ENCODE measurements around the gene OSBPL7. TPM values are rescaled to one million over a fixed set of nuclear protein-coding genes. Genes with fewer than 3 reads are reported as not detected.
A peak's percentile ranks its signal among the peaks of the same experiment; 100 is the strongest.

The OSBPL7 gene
- polyA plus RNA-seq, 3 donors, result 1.6 to 17.3 (median 1.6) TPM

DNA sequence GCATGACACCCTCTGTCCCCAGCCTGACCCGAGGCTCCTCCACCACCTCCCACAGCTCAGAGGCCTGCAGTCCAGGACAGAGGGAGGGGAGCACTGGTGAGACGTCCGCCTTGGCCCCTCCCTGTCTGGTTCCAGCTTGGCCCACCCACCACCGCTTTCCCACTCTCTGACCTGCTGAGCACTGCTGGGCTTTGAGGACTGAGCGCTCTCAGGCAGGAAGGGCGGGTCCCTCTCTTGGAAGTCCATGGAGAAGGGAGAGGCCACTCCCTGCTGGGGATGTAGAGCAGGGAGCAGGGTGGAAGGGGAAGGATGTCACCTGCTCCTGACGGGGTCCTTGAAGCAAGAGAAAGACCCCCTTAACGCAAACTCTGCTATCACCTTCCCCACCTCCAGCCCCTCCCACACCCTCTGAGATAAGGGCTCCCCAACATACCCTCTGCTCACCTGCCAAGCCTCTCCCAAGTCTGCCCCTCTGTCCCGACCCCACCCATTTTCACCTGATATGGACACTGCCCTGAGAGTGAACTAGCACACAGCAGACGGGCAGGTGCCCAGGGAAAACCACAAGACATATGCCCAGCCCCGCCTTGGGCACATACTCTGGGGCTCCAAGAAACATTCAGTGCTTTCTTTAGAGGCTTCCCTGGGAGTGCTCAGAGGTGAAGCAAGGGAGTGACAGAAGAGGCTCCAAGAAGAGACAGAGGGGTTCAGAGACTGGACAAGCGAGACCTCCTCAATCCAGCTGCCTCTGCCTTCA is 1.4 kb downstream of the OSBPL7 start:
- Histone ChIP-seq H3K4me2 (replicated peaks; ENCODE audit: extremely low read depth, low read length, poor library complexity, severe bottlenecking) (peak overlapping the region; percentile 80), H2AFZ (ENCODE audit: insufficient read depth, low read depth, low read length, poor library complexity, severe bottlenecking) (peak overlapping the region; percentile 87), H3K4me1 (ENCODE audit: control insufficient read depth in 1 of 2, insufficient read depth in 2 of 2, low read length in 2 of 2) (peaks cover 22 to 25% of the 10 kb centered on the region in 2 donors), H3K79me2 (ENCODE audit: insufficient read depth, low read length) (peaks cover 8% of the 10 kb centered on the region), H3K27ac (ENCODE audit: low read depth in 1 of 2, low read length in 2 of 2) (peak overlapping the region in 1 of 2 donors; percentile 42), H3K9me3 (replicated peaks in 1 of 2; ENCODE audit: control insufficient read depth in 1 of 2, insufficient read depth in 1 of 2, low read length in 2 of 2) (no peaks in the 10 kb centered on the region), H3K9ac (ENCODE audit: insufficient read depth, low read length, poor library complexity, severe bottlenecking) (no peak overlapping the region), H3K27me3 (ENCODE audit: control insufficient read depth in 2 of 2, insufficient read depth in 2 of 2, low read length in 2 of 2) (no peaks in the 10 kb centered on the region), H3K4me3 (replicated peaks in 1 of 3; ENCODE audit: low read depth in 2 of 3, low read length in 3 of 3) (no peak overlapping the region), H4K20me1 (ENCODE audit: insufficient read depth, low read length) (no peaks in the 10 kb centered on the region), H3K36me3 (replicated peaks in 1 of 2; ENCODE audit: control insufficient read depth in 1 of 2, insufficient read depth in 2 of 2, low read length in 2 of 2) (peaks cover 50 to 64% of the 10 kb centered on the region in 2 donors)
- Mint-ChIP-seq H3K27ac (peak overlapping the region in 2 of 7 donors; percentile 79 to 88), H3K36me3 (peaks cover 50 to 62% of the 10 kb centered on the region in 2 donors), H3K4me1 (peaks cover 29% of the 10 kb centered on the region), H3K9me3 (no peaks in the 10 kb centered on the region), H3K27me3 (ENCODE audit: low read depth in 3 of 3) (no peaks in the 10 kb centered on the region), H3K4me3 (peak overlapping the region; percentile 81 to 93)
- DNase-seq, result no peak
- 80% methylated on average over 2 of the region's 12 CpGs for WGBS (ENCODE audit: insufficient coverage)
- no peak for TF ChIP-seq CTCF (IDR thresholded peaks at IDR 0.05)
- intact Hi-C loops (cut with micrococcal nuclease), result no loop called here

GRCh38 chr17:47819475-47819874 is 2.1 kb downstream of the OSBPL7 start:
- WGBS (ENCODE audit: insufficient coverage), result 82% methylated on average over 3 of the region's 10 CpGs
- intact Hi-C loops (cut with micrococcal nuclease), result no loop called here
- Histone ChIP-seq H3K27me3 (ENCODE audit: control insufficient read depth in 2 of 2, insufficient read depth in 2 of 2, low read length in 2 of 2) (no peaks in the 10 kb centered on the region), H2AFZ (ENCODE audit: insufficient read depth, low read depth, low read length, poor library complexity, severe bottlenecking) (no peak overlapping the region), H3K9ac (ENCODE audit: insufficient read depth, low read length, poor library complexity, severe bottlenecking) (no peak overlapping the region), H3K9me3 (replicated peaks in 1 of 2; ENCODE audit: control insufficient read depth in 1 of 2, insufficient read depth in 1 of 2, low read length in 2 of 2) (no peaks in the 10 kb centered on the region), H3K36me3 (replicated peaks in 1 of 2; ENCODE audit: control insufficient read depth in 1 of 2, insufficient read depth in 2 of 2, low read length in 2 of 2) (peaks cover 52 to 65% of the 10 kb centered on the region in 2 donors), H3K27ac (ENCODE audit: low read depth in 1 of 2, low read length in 2 of 2) (peak overlapping the region in 1 of 2 donors; percentile 26), H3K4me3 (replicated peaks in 1 of 3; ENCODE audit: low read depth in 2 of 3, low read length in 3 of 3) (no peak overlapping the region), H4K20me1 (ENCODE audit: insufficient read depth, low read length) (no peaks in the 10 kb centered on the region), H3K4me1 (ENCODE audit: control insufficient read depth in 1 of 2, insufficient read depth in 2 of 2, low read length in 2 of 2) (peaks cover 22 to 25% of the 10 kb centered on the region in 2 donors), H3K79me2 (ENCODE audit: insufficient read depth, low read length) (peaks cover 8% of the 10 kb centered on the region), H3K4me2 (replicated peaks; ENCODE audit: extremely low read depth, low read length, poor library complexity, severe bottlenecking) (no peak overlapping the region)
- no peak for DNase-seq
- peaks cover 29% of the 10 kb centered on the region for H3K4me1 Mint-ChIP-seq
- peaks cover 54 to 62% of the 10 kb centered on the region in 2 donors for H3K36me3 Mint-ChIP-seq
- no peak overlapping the region for H3K4me3 Mint-ChIP-seq
- H3K27ac Mint-ChIP-seq, result peak overlapping the region in 1 of 7 donors; percentile 26
- H3K27me3 Mint-ChIP-seq (ENCODE audit: low read depth in 3 of 3), result no peaks in the 10 kb centered on the region
- H3K9me3 Mint-ChIP-seq, result no peaks in the 10 kb centered on the region
- TF ChIP-seq CTCF (IDR thresholded peaks at IDR 0.05), result no peak
